HCT116 (cell line): Measurements from ENCODE around the gene KIF26B. TPM values are rescaled to one million over a fixed set of nuclear protein-coding genes. Genes with fewer than 3 reads are reported as not detected.

ENCODE experiments used
- ATAC-seq: fragments of 200-7000 bp; cut with Tn5 transposase; 2 replicates; pipeline ENCODE4 v1.9.1; 2020; ENCODE audit warnings: mild to moderate bottlenecking, moderate library complexity
- BruUV-seq: library from RNA; stranded (reverse); fragments of 400-500 nt; replicated peaks from 2 replicates; lab custom pipeline; 2021; lab: Mats Ljungman, UMichigan
- CTCF ChIA-PET: fragments of 300-600 bp; sonication (Branson Sonifier 250); formaldehyde crosslinking; loops from one replicate; lab custom pipeline; 2021; ENCODE audit warnings: antibody characterized with exemption; lab: Charles Lee
- POLR2A ChIA-PET: fragments of 300-600, 350-600 bp; sonication (Branson Sonifier 250); formaldehyde crosslinking; loops from one replicate; lab custom pipeline; 2021; ENCODE audit warnings: antibody characterized with exemption; lab: Charles Lee
- RAD21 ChIA-PET, 2 experiments: fragments of 300-600 bp; sonication (Branson Sonifier 250); formaldehyde crosslinking; loops; one replicate each; lab custom pipeline; 2023; ENCODE audit warnings: low total read pairs in 2 of 2; ENCODE audit not compliant: uncharacterized antibody in 2 of 2, unreplicated experiment in 2 of 2, low non-redundant PET in 1 of 2; lab: Charles Lee
- DNase-seq: peaks from one replicate; pipeline ENCODE4 v3.0.0-alpha.2; 2010; ENCODE audit warnings: low read depth, low spot score
- H2AFZ ChIP-seq: fragments of 200-600 bp; shearing (Covaris generic), sonication (generic); 2 replicates; pipeline ENCODE4 v1.6.1; 2017; ENCODE audit warnings: low read depth, mixed run types, mixed read lengths, antibody characterized with exemption, low read length; ENCODE audit not compliant: poor library complexity, severe bottlenecking
- H3K27ac ChIP-seq: 2 replicates; pipeline ENCODE4 v1.5.1; 2012; ENCODE audit warnings: low read depth, low read length
- H3K27me3 ChIP-seq: fragments of 200-600 bp; sonication (generic); 2 replicates; pipeline ENCODE4 v1.6.1; 2016; ENCODE audit warnings: mixed run types, low read length, mixed read lengths; ENCODE audit not compliant: insufficient read depth
- H3K36me3 ChIP-seq, 2 experiments: fragments of 200-500 bp in 1 of 2; fragments of 200-600 bp in 1 of 2; sonication (Bioruptor generic) in 1 of 2; sonication (generic) in 1 of 2; 2 replicates each; pipeline versions ENCODE4 v1.5.1 to v1.6.1; 2014 to 2016; ENCODE audit warnings: low read length in 2 of 2, inconsistent platforms in 1 of 2, mixed read lengths in 1 of 2, mixed run types in 1 of 2; ENCODE audit not compliant: insufficient read depth in 2 of 2, control insufficient read depth in 1 of 2
- H3K4me1 ChIP-seq, 2 experiments: fragments of 200-600 bp in 1 of 2; sonication (generic) in 1 of 2; 2 replicates each; pipeline versions ENCODE4 v1.5.1 to v1.6.1; 2012 to 2017; ENCODE audit warnings: low read length in 2 of 2, inconsistent platforms in 1 of 2, mild to moderate bottlenecking in 1 of 2, mixed read lengths in 1 of 2, mixed run types in 1 of 2, moderate library complexity in 1 of 2; ENCODE audit not compliant: insufficient read depth in 2 of 2, control insufficient read depth in 1 of 2
- H3K4me2 ChIP-seq: fragments of 200-600 bp; sonication (generic); 2 replicates; pipeline ENCODE4 v1.6.1; 2017; ENCODE audit warnings: mixed run types, low read length, mixed read lengths
- H3K4me3 ChIP-seq, 2 experiments: fragments of 200-600 bp in 1 of 2; sonication (generic) in 1 of 2; replicated peaks in 1 of 2; 2 replicates each; pipeline ENCODE4 v1.5.1; 2011 to 2016; ENCODE audit warnings: low read length in 2 of 2, control low read depth in 1 of 2, low read depth in 1 of 2, mild to moderate bottlenecking in 1 of 2, mixed read lengths in 1 of 2, mixed run types in 1 of 2
- H3K79me2 ChIP-seq: fragments of 200-600 bp; sonication (generic); 2 replicates; pipeline ENCODE4 v1.6.1; 2017; ENCODE audit warnings: mild to moderate bottlenecking, mixed run types, low read length, moderate library complexity, mixed read lengths; ENCODE audit not compliant: insufficient read depth
- H3K9ac ChIP-seq: fragments of 200-600 bp; sonication (generic); 2 replicates; pipeline ENCODE4 v1.6.1; 2016; ENCODE audit warnings: low read length, mixed read lengths
- H3K9me2 ChIP-seq: fragments of 200-600 bp; sonication (generic), shearing (Covaris generic); 2 replicates; pipeline ENCODE4 v1.6.1; 2017; ENCODE audit warnings: mixed run types, mild to moderate bottlenecking, moderate library complexity; ENCODE audit not compliant: insufficient read depth
- H3K9me3 ChIP-seq, 2 experiments: fragments of 200-500 bp in 1 of 2; fragments of 200-600 bp in 1 of 2; sonication (Bioruptor generic) in 1 of 2; sonication (generic) in 1 of 2; 2 replicates each; pipeline ENCODE4 v1.6.1; 2014 to 2017; ENCODE audit warnings: low read length in 2 of 2, mixed read lengths in 2 of 2, inconsistent platforms in 1 of 2, low read depth in 1 of 2, mild to moderate bottlenecking in 1 of 2, mixed run types in 1 of 2, moderate library complexity in 1 of 2; ENCODE audit not compliant: control insufficient read depth in 1 of 2, insufficient read depth in 1 of 2
- H4K20me1 ChIP-seq: fragments of 200-600 bp; sonication (generic), shearing (Covaris generic); 2 replicates; pipeline ENCODE4 v1.6.1; 2017; ENCODE audit warnings: mixed run types, mild to moderate bottlenecking, moderate library complexity; ENCODE audit not compliant: insufficient read depth
- CBX3 ChIP-seq: IDR thresholded peaks from 2 replicates; pipeline ENCODE4 v1.6.1; 2012; ENCODE audit warnings: low read depth
- ELF1 ChIP-seq: IDR thresholded peaks from 2 replicates; pipeline ENCODE4 v1.6.1; 2012; ENCODE audit warnings: low read depth, borderline replicate concordance
- EZH2 ChIP-seq: fragments of 200-600 bp; sonication (generic); IDR thresholded peaks from 2 replicates; pipeline ENCODE4 v1.6.1; 2017; ENCODE audit warnings: antibody characterized with exemption, mixed run types
- EZH2phosphoT487 ChIP-seq: fragments of 200-600 bp; IDR thresholded peaks from 2 replicates; pipeline ENCODE4 v1.6.1; 2018; ENCODE audit warnings: antibody characterized with exemption, borderline replicate concordance
- FOSL1 ChIP-seq: IDR thresholded peaks from 2 replicates; pipeline ENCODE4 v1.6.1; 2012; ENCODE audit warnings: low read depth
- JUND ChIP-seq: IDR thresholded peaks from 2 replicates; pipeline ENCODE4 v1.6.1; 2012
- POLR2A ChIP-seq: IDR thresholded peaks from 2 replicates; pipeline ENCODE4 v1.7.0; 2011; ENCODE audit warnings: borderline replicate concordance; ENCODE audit not compliant: insufficient read depth, insufficient read length; ENCODE audit errors: extremely low read depth
- RAD21 ChIP-seq: IDR thresholded peaks from 2 replicates; pipeline ENCODE4 v1.6.1; 2012; ENCODE audit warnings: low read depth, mild to moderate bottlenecking
- SIN3A ChIP-seq: IDR thresholded peaks from 2 replicates; pipeline ENCODE4 v1.6.1; 2012; ENCODE audit warnings: low read depth
- SP1 ChIP-seq: IDR thresholded peaks from 2 replicates; pipeline ENCODE4 v1.6.1; 2012; ENCODE audit warnings: low read depth
- SRF ChIP-seq: IDR thresholded peaks from 2 replicates; pipeline ENCODE4 v1.6.1; 2012; ENCODE audit warnings: low read depth
- YY1 ChIP-seq: IDR thresholded peaks from 2 replicates; pipeline ENCODE4 v1.6.1; 2011; ENCODE audit warnings: low read length, low read depth, moderate library complexity, mild to moderate bottlenecking; ENCODE audit not compliant: insufficient replicate concordance; ENCODE audit errors: extremely low read depth
- ZFX ChIP-seq: fragments of 450-650 bp; IDR thresholded peaks from 2 replicates; pipeline ENCODE4 v1.6.1; 2017
- ZNF274 ChIP-seq: fragments of 200-500 bp; sonication (Bioruptor generic); IDR thresholded peaks from 2 replicates; pipeline ENCODE4 v1.6.1; 2014; ENCODE audit warnings: mild to moderate bottlenecking, low read depth, low read length, inconsistent platforms
- intact Hi-C: fragments of 100-400 bp; cut with micrococcal nuclease; formaldehyde crosslinking; loops from 2 replicates; pipeline ENCODE4 v1.10.0; 2022
- total RNA-seq: library from RNA; stranded (reverse); gene quantifications from one replicate; pipeline ENCODE4 v1.2.1, GENCODE V29; 2021; ENCODE audit not compliant: unreplicated experiment
- TF ChIP-seq, protein P1 (sequence below), 3 experiments: fragments of 200-600 bp in 1 of 3; sonication (generic) in 1 of 3; IDR thresholded peaks in 2 of 3; conservative IDR thresholded peaks in 1 of 3; 2 replicates each; pipeline ENCODE4 v1.5.1; 2012 to 2017; ENCODE audit warnings: low read depth in 2 of 3, low read length in 2 of 3, antibody characterized with exemption in 1 of 3, borderline replicate concordance in 1 of 3, control low read depth in 1 of 3, mild to moderate bottlenecking in 1 of 3, mixed read lengths in 1 of 3, mixed run types in 1 of 3, moderate library complexity in 1 of 3; ENCODE audit not compliant: insufficient read depth in 1 of 3
- TF ChIP-seq, protein P2 (sequence below): IDR thresholded peaks from 2 replicates; pipeline ENCODE4 v1.6.1; 2011; ENCODE audit warnings: mild to moderate bottlenecking, low read length, moderate library complexity; ENCODE audit not compliant: insufficient replicate concordance; ENCODE audit errors: extremely low read depth

KIF26B gene
- total RNA-seq, 1 experiment from 2014 or later, result 0.49 TPM

DNA sequence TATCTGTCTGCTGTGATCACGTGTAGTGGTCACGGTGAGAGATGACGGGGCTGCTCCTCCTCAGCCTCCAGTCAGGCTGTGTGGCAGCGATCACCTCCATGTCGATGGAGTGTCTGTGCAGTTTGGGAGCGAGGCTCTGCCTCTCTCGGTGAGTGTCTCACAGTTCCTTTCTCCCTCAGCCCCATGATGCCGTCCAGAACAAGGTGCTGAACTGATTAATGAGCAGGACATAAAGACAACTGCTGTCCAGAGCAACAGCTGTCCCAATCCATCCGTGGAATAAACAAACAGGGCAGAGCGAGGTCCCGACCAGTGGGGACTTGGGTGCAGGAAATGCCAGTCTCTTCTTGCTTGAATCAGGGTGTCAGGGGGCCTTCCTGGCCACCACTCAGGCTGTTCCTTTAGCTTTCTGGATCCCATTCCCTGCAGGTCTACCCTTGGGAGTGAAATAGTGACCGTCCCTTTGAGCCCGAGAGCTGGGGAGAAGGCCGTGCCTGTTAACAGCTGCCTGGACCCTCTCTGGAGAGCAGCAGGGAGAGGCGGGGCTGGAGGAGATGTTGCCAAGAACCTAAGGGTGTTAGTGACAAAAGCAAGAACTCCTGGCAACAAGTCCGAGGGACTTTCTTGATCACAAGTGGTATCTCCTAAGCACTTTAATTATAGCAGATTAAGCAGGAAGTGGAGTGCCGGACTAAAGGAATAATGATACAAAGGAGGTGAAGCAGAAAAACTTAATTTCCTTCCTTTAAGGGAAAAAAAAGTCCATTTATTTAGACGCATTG, 443.9 kb downstream of the KIF26B start:
- no peak overlapping the region for H3K9ac ChIP-seq
- BruUV-seq, result no TSS peak
- ATAC-seq, result no peak
- no peaks in the 10 kb centered on the region for H3K36me3 ChIP-seq
- H4K20me1 ChIP-seq, result no peaks in the 10 kb centered on the region
- no peak overlapping the region for H3K27ac ChIP-seq
- intact Hi-C loops, result no loop called here
- ChIA-PET RAD21 (no interaction called here), POLR2A (no interaction called here), CTCF (no interaction called here)
- peaks cover 19% of the 10 kb centered on the region for H3K27me3 ChIP-seq
- no peak overlapping the region for H2AFZ ChIP-seq
- DNase-seq, result no peak
- no peaks in the 10 kb centered on the region for H3K79me2 ChIP-seq
- no peaks in the 10 kb centered on the region for H3K9me3 ChIP-seq
- no peak overlapping the region for H3K4me3 ChIP-seq
- no peaks in the 10 kb centered on the region for H3K9me2 ChIP-seq
- no peak overlapping the region for H3K4me2 ChIP-seq
- TF ChIP-seq, protein P1, sequence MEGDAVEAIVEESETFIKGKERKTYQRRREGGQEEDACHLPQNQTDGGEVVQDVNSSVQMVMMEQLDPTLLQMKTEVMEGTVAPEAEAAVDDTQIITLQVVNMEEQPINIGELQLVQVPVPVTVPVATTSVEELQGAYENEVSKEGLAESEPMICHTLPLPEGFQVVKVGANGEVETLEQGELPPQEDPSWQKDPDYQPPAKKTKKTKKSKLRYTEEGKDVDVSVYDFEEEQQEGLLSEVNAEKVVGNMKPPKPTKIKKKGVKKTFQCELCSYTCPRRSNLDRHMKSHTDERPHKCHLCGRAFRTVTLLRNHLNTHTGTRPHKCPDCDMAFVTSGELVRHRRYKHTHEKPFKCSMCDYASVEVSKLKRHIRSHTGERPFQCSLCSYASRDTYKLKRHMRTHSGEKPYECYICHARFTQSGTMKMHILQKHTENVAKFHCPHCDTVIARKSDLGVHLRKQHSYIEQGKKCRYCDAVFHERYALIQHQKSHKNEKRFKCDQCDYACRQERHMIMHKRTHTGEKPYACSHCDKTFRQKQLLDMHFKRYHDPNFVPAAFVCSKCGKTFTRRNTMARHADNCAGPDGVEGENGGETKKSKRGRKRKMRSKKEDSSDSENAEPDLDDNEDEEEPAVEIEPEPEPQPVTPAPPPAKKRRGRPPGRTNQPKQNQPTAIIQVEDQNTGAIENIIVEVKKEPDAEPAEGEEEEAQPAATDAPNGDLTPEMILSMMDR (IDR thresholded peaks at IDR 0.05 in 2 of 3, conservative IDR thresholded peaks at IDR 0.05 in 1 of 3; ENCODE audit: borderline replicate concordance in 1 of 3, insufficient read depth in 1 of 3, low read depth in 2 of 3, low read length in 2 of 3), result no peak
- TF ChIP-seq POLR2A, result no peak
- no peaks in the 10 kb centered on the region for H3K4me1 ChIP-seq

DNA sequence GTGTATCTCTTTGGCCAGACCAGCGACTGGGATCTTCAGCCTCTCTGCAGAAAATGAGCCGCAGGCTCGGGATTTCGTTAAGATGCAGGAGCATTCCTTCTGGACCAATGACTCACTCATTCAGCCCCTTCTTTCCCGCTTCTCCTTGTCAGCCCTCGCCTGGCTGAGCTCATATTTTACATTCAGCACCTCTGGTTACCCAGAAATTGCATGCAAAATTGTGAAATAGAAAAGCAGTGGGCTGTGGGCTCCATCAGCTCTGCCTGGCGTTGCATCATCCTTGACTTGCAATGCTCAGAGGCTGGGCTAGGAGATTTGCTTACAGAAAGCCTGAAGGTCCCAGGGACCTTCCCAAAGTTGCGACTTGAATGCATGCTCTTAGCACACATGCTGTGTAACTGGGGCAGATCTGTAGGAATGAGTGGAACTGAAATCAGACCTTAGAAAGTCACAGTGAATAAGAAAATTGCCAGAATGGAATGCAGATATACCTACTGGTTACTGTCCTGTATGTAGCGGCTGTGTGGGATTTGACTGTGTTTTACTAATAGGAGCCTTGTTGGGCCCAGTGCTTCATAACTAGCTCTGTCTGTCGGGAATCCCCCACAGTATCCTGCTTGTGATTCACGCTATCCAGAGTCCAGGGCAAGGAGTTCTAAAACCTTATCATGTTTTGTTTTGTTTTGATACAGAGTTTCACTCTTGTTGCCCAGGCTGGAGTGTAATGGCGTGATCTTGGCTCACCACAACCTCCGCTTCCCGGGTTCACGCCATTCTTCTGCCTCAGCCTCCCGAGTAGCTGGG, 444.8 kb downstream of the KIF26B start:
- H3K9ac ChIP-seq, result no peak overlapping the region
- no peaks in the 10 kb centered on the region for H3K9me3 ChIP-seq
- intact Hi-C loops, result no loop called here
- H2AFZ ChIP-seq, result no peak overlapping the region
- ChIA-PET RAD21 (no interaction called here), POLR2A (no interaction called here), CTCF (no interaction called here)
- no TSS peak for BruUV-seq
- no peaks in the 10 kb centered on the region for H3K4me1 ChIP-seq
- DNase-seq (no peak), ATAC-seq (no peak)
- H3K27me3 ChIP-seq, result peaks cover 19% of the 10 kb centered on the region
- H3K4me2 ChIP-seq, result no peak overlapping the region
- no peaks in the 10 kb centered on the region for H3K79me2 ChIP-seq
- H3K36me3 ChIP-seq, result no peaks in the 10 kb centered on the region
- no peak overlapping the region for H3K27ac ChIP-seq
- H4K20me1 ChIP-seq, result no peaks in the 10 kb centered on the region
- no peaks in the 10 kb centered on the region for H3K9me2 ChIP-seq
- no peak overlapping the region for H3K4me3 ChIP-seq
- TF ChIP-seq, protein P2, sequence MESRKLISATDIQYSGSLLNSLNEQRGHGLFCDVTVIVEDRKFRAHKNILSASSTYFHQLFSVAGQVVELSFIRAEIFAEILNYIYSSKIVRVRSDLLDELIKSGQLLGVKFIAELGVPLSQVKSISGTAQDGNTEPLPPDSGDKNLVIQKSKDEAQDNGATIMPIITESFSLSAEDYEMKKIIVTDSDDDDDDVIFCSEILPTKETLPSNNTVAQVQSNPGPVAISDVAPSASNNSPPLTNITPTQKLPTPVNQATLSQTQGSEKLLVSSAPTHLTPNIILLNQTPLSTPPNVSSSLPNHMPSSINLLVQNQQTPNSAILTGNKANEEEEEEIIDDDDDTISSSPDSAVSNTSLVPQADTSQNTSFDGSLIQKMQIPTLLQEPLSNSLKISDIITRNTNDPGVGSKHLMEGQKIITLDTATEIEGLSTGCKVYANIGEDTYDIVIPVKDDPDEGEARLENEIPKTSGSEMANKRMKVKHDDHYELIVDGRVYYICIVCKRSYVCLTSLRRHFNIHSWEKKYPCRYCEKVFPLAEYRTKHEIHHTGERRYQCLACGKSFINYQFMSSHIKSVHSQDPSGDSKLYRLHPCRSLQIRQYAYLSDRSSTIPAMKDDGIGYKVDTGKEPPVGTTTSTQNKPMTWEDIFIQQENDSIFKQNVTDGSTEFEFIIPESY, result no peak
- TF ChIP-seq ELF1, result no peak
- TF ChIP-seq EZH2phosphoT487, result no peak
- no peak for TF ChIP-seq YY1
- no peak for TF ChIP-seq RAD21
- no peak for TF ChIP-seq ZFX
- TF ChIP-seq FOSL1, result no peak
- no peak for TF ChIP-seq SIN3A
- TF ChIP-seq SRF, result no peak
- no peak for TF ChIP-seq EZH2
- no peak for TF ChIP-seq JUND
- no peak for TF ChIP-seq CBX3
- no peak for TF ChIP-seq ZNF274
- TF ChIP-seq SP1, result no peak
- no peak for TF ChIP-seq POLR2A
